H1 (cell line): Measurements from ENCODE around the gene TMEM204.

ENCODE experiments used
- BACH1 ChIP-seq: IDR thresholded peaks from 2 replicates; pipeline ENCODE4 v1.6.1; 2012; ENCODE audit warnings: low read length, improper control_type of control experiment
- CEBPB ChIP-seq: IDR thresholded peaks from 2 replicates; pipeline ENCODE4 v1.6.1; 2012; ENCODE audit warnings: low read depth, low read length
- CTBP2 ChIP-seq: IDR thresholded peaks from 2 replicates; pipeline ENCODE4 v1.7.0; 2011; ENCODE audit warnings: borderline replicate concordance, mild to moderate bottlenecking, moderate library complexity, mixed read lengths, low read length; ENCODE audit not compliant: insufficient read depth, insufficient read length
- GABPA ChIP-seq: IDR thresholded peaks from 2 replicates; pipeline ENCODE4 v1.6.1; 2011; ENCODE audit warnings: mild to moderate bottlenecking, low read length, moderate library complexity, borderline replicate concordance; ENCODE audit not compliant: insufficient read depth
- HDAC2 ChIP-seq, 2 experiments: fragments of 300-600 bp in 1 of 2; sonication (generic) in 1 of 2; IDR thresholded peaks; 2 replicates each; pipeline ENCODE4 v1.6.1; 2011 to 2012; ENCODE audit warnings: low read depth in 2 of 2, low read length in 2 of 2, mild to moderate bottlenecking in 2 of 2, moderate library complexity in 2 of 2, borderline replicate concordance in 1 of 2, inconsistent platforms in 1 of 2
- HDAC6 ChIP-seq: IDR thresholded peaks from one replicate; pipeline ENCODE4 v1.7.1; 2012; ENCODE audit warnings: low read depth, mild to moderate bottlenecking, inconsistent platforms, low read length, moderate library complexity
- POLR2A ChIP-seq, 2 experiments: IDR thresholded peaks; 1 replicate in 1 of 2; 2 replicates in 1 of 2; pipeline ENCODE4 v1.6.1; 2011; ENCODE audit warnings: low read depth in 2 of 2, low read length in 2 of 2, mild to moderate bottlenecking in 2 of 2; ENCODE audit errors: control extremely low read depth in 1 of 2
- RFX5 ChIP-seq: IDR thresholded peaks from 2 replicates; pipeline ENCODE4 v1.6.1; 2011; ENCODE audit warnings: low read depth, low read length, improper control_type of control experiment, borderline replicate concordance
- SIX5 ChIP-seq: IDR thresholded peaks from 2 replicates; pipeline ENCODE4 v1.6.1; 2011; ENCODE audit warnings: mild to moderate bottlenecking, low read depth, low read length
- SUZ12 ChIP-seq: fragments of 200-600 bp; sonication (generic); IDR thresholded peaks from 2 replicates; pipeline ENCODE4 v1.6.1; 2012; ENCODE audit warnings: mild to moderate bottlenecking, inconsistent platforms, low read length, moderate library complexity, mixed read lengths
- TF ChIP-seq, protein P1 (sequence below), 3 experiments: IDR thresholded peaks; 1 replicate in 2 of 3; 2 replicates in 1 of 3; pipeline versions ENCODE4 v1.5.1 to v1.6.1; 2011; ENCODE audit warnings: low read length in 3 of 3, mild to moderate bottlenecking in 3 of 3, inconsistent platforms in 2 of 3, low read depth in 1 of 3, moderate library complexity in 1 of 3; ENCODE audit not compliant: insufficient read depth in 1 of 3; ENCODE audit errors: control extremely low read depth in 1 of 3
- TF ChIP-seq, protein P2 (sequence below): IDR thresholded peaks from 2 replicates; pipeline ENCODE4 v1.6.1; 2012; ENCODE audit warnings: inconsistent platforms

DNA sequence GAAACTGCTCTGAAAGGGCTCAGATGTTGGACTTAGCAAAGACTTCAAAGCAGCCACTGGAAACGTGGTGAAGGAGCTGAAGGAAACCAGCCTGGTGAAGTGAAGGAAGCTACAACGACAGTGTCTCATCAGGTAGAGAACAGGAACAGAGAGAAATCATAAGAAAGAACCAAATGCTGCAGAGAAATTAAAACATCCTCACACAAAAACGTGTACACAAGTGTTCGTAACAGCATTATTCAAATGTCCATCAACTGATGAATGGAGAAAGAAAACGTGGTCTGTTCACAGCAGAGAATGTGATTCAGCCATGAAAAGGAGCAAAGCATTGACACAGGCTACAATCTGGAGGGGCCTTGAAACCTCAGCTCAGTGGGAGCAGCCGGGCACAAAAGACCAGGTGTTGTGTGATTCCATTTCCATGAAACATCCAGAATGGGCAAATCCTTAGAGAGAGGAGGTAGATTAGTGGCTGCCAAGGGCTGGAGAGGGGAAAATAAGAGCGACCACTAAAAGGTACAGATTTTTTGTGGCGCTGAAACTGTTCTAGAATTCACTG is 51.5 kb downstream of the TMEM204 start:
- no peak for TF ChIP-seq BACH1
- TF ChIP-seq, protein P1, sequence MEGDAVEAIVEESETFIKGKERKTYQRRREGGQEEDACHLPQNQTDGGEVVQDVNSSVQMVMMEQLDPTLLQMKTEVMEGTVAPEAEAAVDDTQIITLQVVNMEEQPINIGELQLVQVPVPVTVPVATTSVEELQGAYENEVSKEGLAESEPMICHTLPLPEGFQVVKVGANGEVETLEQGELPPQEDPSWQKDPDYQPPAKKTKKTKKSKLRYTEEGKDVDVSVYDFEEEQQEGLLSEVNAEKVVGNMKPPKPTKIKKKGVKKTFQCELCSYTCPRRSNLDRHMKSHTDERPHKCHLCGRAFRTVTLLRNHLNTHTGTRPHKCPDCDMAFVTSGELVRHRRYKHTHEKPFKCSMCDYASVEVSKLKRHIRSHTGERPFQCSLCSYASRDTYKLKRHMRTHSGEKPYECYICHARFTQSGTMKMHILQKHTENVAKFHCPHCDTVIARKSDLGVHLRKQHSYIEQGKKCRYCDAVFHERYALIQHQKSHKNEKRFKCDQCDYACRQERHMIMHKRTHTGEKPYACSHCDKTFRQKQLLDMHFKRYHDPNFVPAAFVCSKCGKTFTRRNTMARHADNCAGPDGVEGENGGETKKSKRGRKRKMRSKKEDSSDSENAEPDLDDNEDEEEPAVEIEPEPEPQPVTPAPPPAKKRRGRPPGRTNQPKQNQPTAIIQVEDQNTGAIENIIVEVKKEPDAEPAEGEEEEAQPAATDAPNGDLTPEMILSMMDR (IDR thresholded peaks at IDR 0.05; ENCODE audit: control extremely low read depth in 1 of 3, insufficient read depth in 1 of 3, low read depth in 1 of 3, low read length in 3 of 3): no peak
- no peak for TF ChIP-seq POLR2A (IDR thresholded peaks at IDR 0.05; ENCODE audit: control extremely low read depth in 1 of 2, low read depth in 2 of 2, low read length in 2 of 2)
- TF ChIP-seq RFX5: no peak
- TF ChIP-seq, protein P2, sequence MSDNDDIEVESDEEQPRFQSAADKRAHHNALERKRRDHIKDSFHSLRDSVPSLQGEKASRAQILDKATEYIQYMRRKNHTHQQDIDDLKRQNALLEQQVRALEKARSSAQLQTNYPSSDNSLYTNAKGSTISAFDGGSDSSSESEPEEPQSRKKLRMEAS: no peak
- no peak for TF ChIP-seq HDAC2 (IDR thresholded peaks at IDR 0.05; ENCODE audit: borderline replicate concordance in 1 of 2, low read depth in 2 of 2, low read length in 2 of 2)
- no peak for TF ChIP-seq SIX5
- TF ChIP-seq CTBP2: no peak
- TF ChIP-seq CEBPB: no peak
- TF ChIP-seq HDAC6: no peak
- TF ChIP-seq SUZ12: no peak
- TF ChIP-seq GABPA: no peak
